HepG2 (cell line): ENCODE data around the gene S100A13. TPM values are rescaled to one million over a fixed set of nuclear protein-coding genes. Genes with fewer than 3 reads are reported as not detected.

ENCODE experiments used
- DNMT3B ChIP-seq: conservative IDR thresholded peaks from 2 replicates; pipeline ENCODE4 v1.6.1; 2016; ENCODE audit warnings: missing biosample characterization, control low read depth
- GABPA ChIP-seq, 2 experiments: IDR thresholded peaks; 2 replicates each; pipeline ENCODE4 v1.6.1; 2011 to 2016; ENCODE audit warnings: low read depth in 2 of 2, low read length in 1 of 2, missing biosample characterization in 1 of 2, missing genetic modification characterization in 1 of 2
- KDM3A ChIP-seq: IDR thresholded peaks from 2 replicates; pipeline ENCODE4 v1.6.1; 2018; ENCODE audit warnings: low read depth, missing compliant biosample characterization
- LCORL ChIP-seq, 2 experiments: fragments of 450-650 bp in 1 of 2; sonication (generic) in 1 of 2; formaldehyde crosslinking in 1 of 2; IDR thresholded peaks; 2 replicates each; pipeline versions ENCODE4 v1.5.0 to v1.6.1; 2017 to 2020; ENCODE audit warnings: antibody characterized with exemption in 1 of 2, missing genetic modification reagents in 1 of 2
- MAF1 ChIP-seq: sonication (generic); formaldehyde crosslinking; IDR thresholded peaks from 2 replicates; pipeline ENCODE4 v1.5.0; 2020; ENCODE audit warnings: missing genetic modification reagents, borderline replicate concordance
- NKX3-1 ChIP-seq: sonication (generic); formaldehyde crosslinking; IDR thresholded peaks from 2 replicates; pipeline ENCODE4 v1.5.0; 2020; ENCODE audit warnings: missing genetic modification reagents
- NR2F1 ChIP-seq, 2 experiments: fragments of 450-650 bp in 1 of 2; formaldehyde crosslinking in 1 of 2; IDR thresholded peaks; 2 replicates each; pipeline versions ENCODE4 v1.5.0 to v1.6.1; 2016 to 2020; ENCODE audit warnings: mild to moderate bottlenecking in 1 of 2, missing compliant biosample characterization in 1 of 2, missing genetic modification reagents in 1 of 2, moderate library complexity in 1 of 2
- RAD21 ChIP-seq: fragments of 450-650 bp; formaldehyde crosslinking; IDR thresholded peaks from 2 replicates; pipeline ENCODE4 v1.5.0; 2020; ENCODE audit warnings: mild to moderate bottlenecking
- RFX1 ChIP-seq: fragments of 450-650 bp; IDR thresholded peaks from 2 replicates; pipeline ENCODE4 v1.6.1; 2017
- SIN3B ChIP-seq: fragments of 150-350 bp; IDR thresholded peaks from 2 replicates; pipeline ENCODE4 v1.6.1; 2014; ENCODE audit warnings: low read length
- TEAD2 ChIP-seq: sonication (generic); formaldehyde crosslinking; IDR thresholded peaks from 2 replicates; pipeline ENCODE4 v1.9.0; 2021; ENCODE audit warnings: missing genetic modification reagents
- ZFP36 ChIP-seq: fragments of 150-350 bp; IDR thresholded peaks from 2 replicates; pipeline ENCODE4 v1.6.1; 2018; ENCODE audit warnings: borderline replicate concordance, low read length, low read depth; ENCODE audit not compliant: partially characterized antibody
- ZNF101 ChIP-seq: sonication (generic); formaldehyde crosslinking; IDR thresholded peaks from 2 replicates; pipeline ENCODE4 v1.4.0; 2020; ENCODE audit warnings: mild to moderate bottlenecking, low read depth, missing genetic modification reagents, borderline replicate concordance
- ZNF20 ChIP-seq: sonication (generic); formaldehyde crosslinking; IDR thresholded peaks from 2 replicates; pipeline ENCODE4 v1.4.0; 2020; ENCODE audit warnings: mild to moderate bottlenecking, moderate library complexity, missing genetic modification reagents
- ZNF263 ChIP-seq: sonication (generic); formaldehyde crosslinking; IDR thresholded peaks from 2 replicates; pipeline ENCODE4 v1.4.0; 2020; ENCODE audit warnings: missing genetic modification reagents
- ZNF446 ChIP-seq: sonication (generic); formaldehyde crosslinking; IDR thresholded peaks from 2 replicates; pipeline ENCODE4 v1.5.0; 2020; ENCODE audit warnings: mild to moderate bottlenecking, missing genetic modification reagents
- ZNF605 ChIP-seq: sonication (generic); formaldehyde crosslinking; IDR thresholded peaks from 2 replicates; pipeline ENCODE4 v1.8.0; 2022; ENCODE audit warnings: mild to moderate bottlenecking, missing genetic modification reagents
- ZNF670 ChIP-seq: sonication (generic); formaldehyde crosslinking; IDR thresholded peaks from 2 replicates; pipeline ENCODE4 v1.8.0; 2022; ENCODE audit warnings: mild to moderate bottlenecking, missing genetic modification reagents, borderline replicate concordance
- ZNF782 ChIP-seq: sonication (generic); formaldehyde crosslinking; IDR thresholded peaks from 2 replicates; pipeline ENCODE4 v1.4.0; 2020; ENCODE audit warnings: missing genetic modification reagents, mild to moderate bottlenecking, borderline replicate concordance
- ZNF883 ChIP-seq: sonication (generic); formaldehyde crosslinking; IDR thresholded peaks from 2 replicates; pipeline ENCODE4 v1.5.1; 2020; ENCODE audit warnings: mild to moderate bottlenecking, missing genetic modification reagents; ENCODE audit errors: not compliant biosample characterization
- polyA plus RNA-seq, 8 experiments: library from polyadenylated mRNA; depleted of rRNA in 3 of 8; stranded (reverse) in 7 of 8; unstranded in 1 of 8; fragments of >200 nt; fragmentation: Illumina TruSeq in 4 of 8; extraction: Trizol in 4 of 8; gene quantifications; 2 replicates each; pipeline versions ENCODE4 v1.2.1 to v1.2.3, GENCODE V29; 2011 to 2016; ENCODE audit warnings: low read depth in 4 of 8, missing spikeins in 1 of 8, mixed read lengths in 1 of 8; ENCODE audit not compliant: insufficient read depth in 1 of 8
- total RNA-seq, 5 experiments: library from RNA; depleted of rRNA; stranded (reverse); fragments of >200 nt; fragmentation: Illumina TruSeq; extraction: Trizol; gene quantifications; 2 replicates each; pipeline ENCODE4 v1.2.3, GENCODE V29; 2016; ENCODE audit warnings: low read depth in 1 of 5
- TF ChIP-seq, protein P1 (sequence below): sonication (generic); formaldehyde crosslinking; IDR thresholded peaks from 2 replicates; pipeline ENCODE4 v1.4.0; 2020; ENCODE audit warnings: mild to moderate bottlenecking, missing genetic modification reagents
- TF ChIP-seq, protein P2 (sequence below): sonication (generic); formaldehyde crosslinking; conservative IDR thresholded peaks from 2 replicates; pipeline ENCODE4 v1.4.0; 2020; ENCODE audit warnings: missing genetic modification reagents
- TF ChIP-seq, protein P3 (sequence below): sonication (generic); formaldehyde crosslinking; IDR thresholded peaks from 2 replicates; pipeline ENCODE4 v1.9.0; 2021; ENCODE audit warnings: missing genetic modification reagents, mild to moderate bottlenecking, borderline replicate concordance
- TF ChIP-seq, protein P4 (sequence below): sonication (generic); formaldehyde crosslinking; IDR thresholded peaks from 2 replicates; pipeline ENCODE4 v1.5.1; 2020; ENCODE audit warnings: missing genetic modification reagents, mild to moderate bottlenecking, borderline replicate concordance
- TF ChIP-seq, protein P5 (sequence below): sonication (generic); formaldehyde crosslinking; IDR thresholded peaks from 2 replicates; pipeline ENCODE4 v1.4.0; 2020; ENCODE audit warnings: missing genetic modification reagents; ENCODE audit errors: not compliant biosample characterization

S100A13 gene
- total and polyA plus RNA-seq, 2 of the 13 experiments (the other 11 are each of a cell fraction or from before 2014, with no cell fraction given) = 89.5 to 172 TPM

DNA sequence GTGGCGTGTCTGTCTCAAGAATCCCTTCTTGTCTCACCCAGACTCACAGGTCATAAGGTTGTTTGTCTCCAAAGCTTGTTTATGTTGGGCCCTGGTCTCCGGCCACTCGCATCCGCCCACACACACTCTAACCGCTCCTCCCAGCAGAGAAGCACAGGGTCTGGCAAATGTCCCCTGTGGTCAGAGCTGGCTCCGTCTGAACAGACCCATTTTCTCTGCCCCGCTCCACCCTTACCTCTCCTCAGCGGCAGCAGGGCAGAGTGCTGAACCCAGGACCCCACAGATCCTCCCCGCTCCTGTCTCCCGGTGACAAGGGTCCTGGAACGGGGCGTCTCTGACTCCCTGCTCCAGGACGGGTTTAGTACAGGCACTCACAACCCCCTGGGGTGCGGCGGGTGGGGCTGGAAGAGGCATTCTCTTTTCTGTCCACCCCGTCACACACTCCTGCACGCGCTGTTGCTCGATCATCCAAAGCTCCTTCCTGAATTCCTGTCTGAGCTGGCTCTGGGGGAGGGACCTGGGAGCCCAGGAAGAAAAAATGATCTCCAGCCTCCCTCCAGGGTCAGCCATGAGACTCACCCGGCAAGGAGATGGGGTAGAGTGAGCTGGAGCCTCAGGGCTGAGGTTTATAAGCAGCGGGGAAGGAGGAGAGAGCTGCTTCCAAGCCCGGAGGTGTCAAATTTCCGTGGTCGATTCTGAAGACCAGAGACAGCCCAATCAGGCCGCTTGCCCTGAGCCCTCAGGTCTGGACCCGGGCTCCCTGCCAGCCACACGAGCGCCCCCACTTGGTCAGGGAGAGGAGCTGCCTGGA, at the start of gene S100A13 (continued):
- TF ChIP-seq KDM3A (CRISPR knock-in tag) (0 out of 2 replicates have a peak, but pooled peaks have one; percentile 17), RAD21 (CRISPR knock-in tag) (peak; percentile 68), ZNF782 (CRISPR knock-in tag) (no peak), ZNF446 (CRISPR knock-in tag) (no peak), RFX1 (no peak), ZNF101 (CRISPR knock-in tag) (no peak), DNMT3B (CRISPR knock-in tag) (no peak), NR2F1 (CRISPR knock-in tag; IDR thresholded peaks at IDR 0.05) (no peak), ZNF263 (CRISPR knock-in tag) (no peak), ZNF670 (CRISPR knock-in tag) (no peak), SIN3B (0 out of 2 replicates have a peak, but pooled peaks have one; percentile 31), ZNF883 (CRISPR knock-in tag) (no peak), GABPA (IDR thresholded peaks at IDR 0.05; ENCODE audit: low read depth, low read length) (no peak), GABPA (CRISPR knock-in tag; IDR thresholded peaks at IDR 0.05; ENCODE audit: low read depth) (no peak), TEAD2 (CRISPR knock-in tag) (no peak), LCORL (IDR thresholded peaks at IDR 0.05) (no peak), LCORL (CRISPR knock-in tag; IDR thresholded peaks at IDR 0.05) (peak; percentile 95), MAF1 (CRISPR knock-in tag) (0 out of 2 replicates have a peak, but pooled peaks have one; percentile 53), NKX3-1 (CRISPR knock-in tag) (no peak), ZNF20 (CRISPR knock-in tag) (no peak), ZFP36 (no peak), ZNF605 (CRISPR knock-in tag) (peak; percentile 58; the same call in 1 of the 2 replicates)
- TF ChIP-seq, protein P1, sequence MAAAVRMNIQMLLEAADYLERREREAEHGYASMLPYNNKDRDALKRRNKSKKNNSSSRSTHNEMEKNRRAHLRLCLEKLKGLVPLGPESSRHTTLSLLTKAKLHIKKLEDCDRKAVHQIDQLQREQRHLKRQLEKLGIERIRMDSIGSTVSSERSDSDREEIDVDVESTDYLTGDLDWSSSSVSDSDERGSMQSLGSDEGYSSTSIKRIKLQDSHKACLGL (CRISPR knock-in tag) = no peak
- TF ChIP-seq, protein P2, sequence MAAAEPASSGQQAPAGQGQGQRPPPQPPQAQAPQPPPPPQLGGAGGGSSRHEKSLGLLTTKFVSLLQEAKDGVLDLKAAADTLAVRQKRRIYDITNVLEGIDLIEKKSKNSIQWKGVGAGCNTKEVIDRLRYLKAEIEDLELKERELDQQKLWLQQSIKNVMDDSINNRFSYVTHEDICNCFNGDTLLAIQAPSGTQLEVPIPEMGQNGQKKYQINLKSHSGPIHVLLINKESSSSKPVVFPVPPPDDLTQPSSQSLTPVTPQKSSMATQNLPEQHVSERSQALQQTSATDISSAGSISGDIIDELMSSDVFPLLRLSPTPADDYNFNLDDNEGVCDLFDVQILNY = no peak
- TF ChIP-seq, protein P3, sequence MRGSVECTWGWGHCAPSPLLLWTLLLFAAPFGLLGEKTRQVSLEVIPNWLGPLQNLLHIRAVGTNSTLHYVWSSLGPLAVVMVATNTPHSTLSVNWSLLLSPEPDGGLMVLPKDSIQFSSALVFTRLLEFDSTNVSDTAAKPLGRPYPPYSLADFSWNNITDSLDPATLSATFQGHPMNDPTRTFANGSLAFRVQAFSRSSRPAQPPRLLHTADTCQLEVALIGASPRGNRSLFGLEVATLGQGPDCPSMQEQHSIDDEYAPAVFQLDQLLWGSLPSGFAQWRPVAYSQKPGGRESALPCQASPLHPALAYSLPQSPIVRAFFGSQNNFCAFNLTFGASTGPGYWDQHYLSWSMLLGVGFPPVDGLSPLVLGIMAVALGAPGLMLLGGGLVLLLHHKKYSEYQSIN (CRISPR knock-in tag) = no peak
- TF ChIP-seq, protein P4, sequence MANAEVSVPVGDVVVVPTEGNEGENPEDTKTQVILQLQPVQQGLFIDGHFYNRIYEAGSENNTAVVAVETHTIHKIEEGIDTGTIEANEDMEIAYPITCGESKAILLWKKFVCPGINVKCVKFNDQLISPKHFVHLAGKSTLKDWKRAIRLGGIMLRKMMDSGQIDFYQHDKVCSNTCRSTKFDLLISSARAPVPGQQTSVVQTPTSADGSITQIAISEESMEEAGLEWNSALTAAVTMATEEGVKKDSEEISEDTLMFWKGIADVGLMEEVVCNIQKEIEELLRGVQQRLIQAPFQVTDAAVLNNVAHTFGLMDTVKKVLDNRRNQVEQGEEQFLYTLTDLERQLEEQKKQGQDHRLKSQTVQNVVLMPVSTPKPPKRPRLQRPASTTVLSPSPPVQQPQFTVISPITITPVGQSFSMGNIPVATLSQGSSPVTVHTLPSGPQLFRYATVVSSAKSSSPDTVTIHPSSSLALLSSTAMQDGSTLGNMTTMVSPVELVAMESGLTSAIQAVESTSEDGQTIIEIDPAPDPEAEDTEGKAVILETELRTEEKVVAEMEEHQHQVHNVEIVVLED (CRISPR knock-in tag) = 0 out of 2 replicates have a peak, but pooled peaks have one; percentile 39
- TF ChIP-seq, protein P5, sequence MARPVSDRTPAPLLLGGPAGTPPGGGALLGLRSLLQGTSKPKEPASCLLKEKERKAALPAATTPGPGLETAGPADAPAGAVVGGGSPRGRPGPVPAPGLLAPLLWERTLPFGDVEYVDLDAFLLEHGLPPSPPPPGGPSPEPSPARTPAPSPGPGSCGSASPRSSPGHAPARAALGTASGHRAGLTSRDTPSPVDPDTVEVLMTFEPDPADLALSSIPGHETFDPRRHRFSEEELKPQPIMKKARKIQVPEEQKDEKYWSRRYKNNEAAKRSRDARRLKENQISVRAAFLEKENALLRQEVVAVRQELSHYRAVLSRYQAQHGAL = no peak
